Measurements from ENCODE around the gene DNAJB5.

DNAJB5 gene

DNA sequence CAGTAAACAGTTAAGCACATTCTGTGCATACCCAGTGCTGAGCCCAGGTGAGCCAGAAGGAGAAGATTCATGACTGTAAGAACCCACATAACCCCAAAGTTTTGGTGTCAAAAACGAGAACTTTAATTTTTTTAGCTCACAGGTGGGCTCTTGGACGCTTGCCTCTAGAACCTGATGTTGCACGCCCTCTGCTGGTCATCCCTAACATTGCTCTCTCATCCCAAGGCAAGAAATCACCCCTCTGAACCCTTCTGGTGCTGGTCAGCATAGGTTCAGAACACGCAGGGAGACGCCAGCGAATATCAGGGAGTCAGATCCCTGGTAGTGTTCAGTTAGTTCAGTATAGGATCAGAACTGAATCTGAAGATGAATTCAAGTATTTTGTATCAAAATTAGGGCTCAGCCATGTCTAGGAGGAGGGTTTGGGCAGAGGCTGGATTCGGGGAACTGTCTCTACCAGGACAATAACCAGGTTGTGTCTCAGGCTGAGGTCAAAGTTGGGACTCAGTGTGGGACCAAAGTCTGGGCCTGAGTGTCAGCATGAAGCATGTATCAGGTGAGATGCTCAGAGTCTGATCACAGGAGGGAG lies 4.1 kb upstream of the DNAJB5 start:
- DNase-seq: peak; percentile 90

DNA sequence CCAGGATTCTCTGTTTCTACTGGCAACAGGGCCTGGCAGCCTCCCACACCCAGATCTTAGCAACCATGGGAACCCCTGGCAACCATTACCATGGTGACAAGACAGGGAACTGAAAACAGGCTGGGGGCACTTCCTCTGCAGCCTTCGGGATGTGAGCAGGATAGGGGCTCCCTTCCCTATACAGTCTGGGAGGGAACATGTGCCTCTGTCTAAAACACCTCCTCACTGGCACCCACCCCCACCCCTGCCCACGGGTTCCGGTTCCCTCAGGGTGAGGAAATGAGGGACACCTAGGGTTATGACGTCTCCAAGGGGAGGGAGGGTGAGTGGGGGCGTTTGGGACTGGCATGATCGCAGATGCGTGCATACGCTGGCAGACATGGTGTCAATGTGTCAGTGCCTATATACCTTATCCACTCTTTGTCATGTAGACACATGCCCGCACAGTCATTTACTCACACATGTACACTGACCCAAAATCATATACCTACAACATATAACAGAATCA lies 3.0 kb upstream of the DNAJB5 start:
- peak; percentile 80 for DNase-seq

DNA sequence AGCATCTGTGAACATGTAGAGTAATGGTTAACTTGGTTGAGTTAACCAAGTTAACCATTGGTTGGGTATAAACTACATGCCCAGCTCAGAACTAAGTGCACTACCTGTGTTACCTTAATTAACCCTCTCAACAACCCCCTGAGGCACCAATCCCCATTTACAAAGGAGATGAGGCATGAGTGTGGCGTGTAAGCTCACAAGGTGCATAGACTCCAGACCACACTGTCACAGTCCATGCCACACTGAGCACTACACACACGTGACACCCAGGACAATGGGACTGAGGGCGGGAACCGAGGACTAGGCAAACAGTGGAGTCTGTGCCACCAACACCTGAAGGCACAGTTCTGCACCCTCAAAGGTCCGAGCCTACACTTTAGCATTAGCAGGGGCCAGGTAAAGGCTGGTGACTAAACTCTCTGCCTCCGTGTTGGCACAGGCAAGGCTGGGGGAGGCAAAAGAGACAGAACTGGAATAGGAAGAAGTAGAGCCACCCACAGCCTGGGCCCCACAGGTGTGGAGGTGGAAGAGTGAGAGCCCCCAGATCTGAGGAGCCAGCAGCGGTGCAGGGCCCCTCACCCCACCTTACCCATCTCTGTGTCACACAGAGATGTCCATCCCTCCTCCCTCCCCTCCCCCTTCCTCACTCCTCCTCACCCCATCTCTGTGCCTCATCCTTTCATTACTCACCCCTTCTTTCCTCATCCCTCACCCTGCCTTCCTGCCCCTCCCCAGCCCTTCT lies 2.2 kb upstream of the DNAJB5 start:
- no peak for DNase-seq

DNA sequence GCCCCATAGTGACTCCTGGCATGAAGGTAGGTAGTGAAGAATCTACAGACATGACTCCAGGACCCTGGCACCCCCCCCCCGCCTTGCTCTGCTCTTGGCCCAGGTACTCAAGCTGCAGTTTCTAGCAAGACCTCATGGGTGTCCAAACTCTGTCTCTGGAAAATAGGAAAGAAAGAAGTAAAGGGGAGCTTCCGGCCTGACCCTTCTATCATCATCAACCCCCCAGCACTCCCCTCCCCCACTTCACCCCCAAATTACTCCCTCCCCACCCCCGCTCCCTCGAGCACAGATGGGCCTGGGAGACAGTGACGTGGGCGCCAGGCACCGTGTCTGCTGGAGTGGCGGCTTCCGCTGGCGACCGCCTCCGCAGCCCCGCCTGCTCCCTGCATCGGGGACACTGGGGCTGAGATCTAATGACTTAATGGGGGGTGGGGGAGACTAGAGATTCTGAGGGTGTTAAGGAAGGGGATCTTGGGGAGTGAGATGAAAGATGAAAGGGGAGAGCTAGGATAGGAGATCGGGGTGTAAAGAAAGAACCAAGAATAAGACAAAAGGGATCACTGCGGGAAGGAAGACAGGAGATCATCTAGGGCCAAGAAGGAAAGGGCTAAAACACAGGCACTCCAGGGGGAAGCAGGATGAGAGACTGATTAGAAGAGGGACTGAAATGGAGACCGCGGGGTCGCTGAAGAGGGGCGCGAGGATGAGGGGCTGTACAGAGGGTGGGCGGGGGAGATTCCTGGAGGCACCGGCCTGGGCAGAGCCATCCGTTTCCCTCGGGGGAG lies 1.1 kb upstream of the DNAJB5 start:
- DNase-seq: peak; percentile 84

DNA sequence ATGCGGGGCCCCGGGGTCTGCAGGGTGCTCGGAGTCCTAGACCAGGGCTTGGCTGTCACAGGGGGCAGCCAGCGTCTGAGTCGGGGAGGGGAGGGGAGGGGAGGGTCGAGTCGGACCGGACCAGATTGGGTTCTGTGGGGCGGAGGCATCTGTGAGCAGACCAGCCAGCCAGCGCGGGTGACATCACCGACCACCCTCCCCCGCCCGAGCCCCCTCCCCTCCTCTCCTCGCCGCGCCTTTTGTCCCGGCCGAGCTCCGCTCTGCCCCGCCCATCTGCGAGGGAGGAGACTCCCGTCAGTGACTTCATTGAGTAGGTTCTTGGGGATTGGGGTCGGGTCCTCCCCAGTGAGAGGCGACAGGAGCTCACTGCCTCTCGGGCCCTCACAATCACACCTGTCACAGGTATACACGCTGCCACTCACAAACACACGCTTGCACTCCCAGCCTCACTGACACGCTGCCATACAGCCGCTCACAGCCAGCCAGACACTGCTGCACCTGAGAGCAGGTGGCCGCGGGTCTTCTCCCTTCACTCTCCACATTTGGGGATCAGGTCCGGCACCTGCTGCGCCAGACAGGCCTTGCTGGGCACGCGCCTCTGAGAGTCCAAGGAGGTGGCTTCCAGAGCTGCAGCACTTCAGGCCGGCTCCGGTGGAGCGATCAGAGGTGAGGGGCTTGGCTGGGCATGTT lies 546 bp downstream of the DNAJB5 start:
- DNase-seq: peak; percentile 92

DNA sequence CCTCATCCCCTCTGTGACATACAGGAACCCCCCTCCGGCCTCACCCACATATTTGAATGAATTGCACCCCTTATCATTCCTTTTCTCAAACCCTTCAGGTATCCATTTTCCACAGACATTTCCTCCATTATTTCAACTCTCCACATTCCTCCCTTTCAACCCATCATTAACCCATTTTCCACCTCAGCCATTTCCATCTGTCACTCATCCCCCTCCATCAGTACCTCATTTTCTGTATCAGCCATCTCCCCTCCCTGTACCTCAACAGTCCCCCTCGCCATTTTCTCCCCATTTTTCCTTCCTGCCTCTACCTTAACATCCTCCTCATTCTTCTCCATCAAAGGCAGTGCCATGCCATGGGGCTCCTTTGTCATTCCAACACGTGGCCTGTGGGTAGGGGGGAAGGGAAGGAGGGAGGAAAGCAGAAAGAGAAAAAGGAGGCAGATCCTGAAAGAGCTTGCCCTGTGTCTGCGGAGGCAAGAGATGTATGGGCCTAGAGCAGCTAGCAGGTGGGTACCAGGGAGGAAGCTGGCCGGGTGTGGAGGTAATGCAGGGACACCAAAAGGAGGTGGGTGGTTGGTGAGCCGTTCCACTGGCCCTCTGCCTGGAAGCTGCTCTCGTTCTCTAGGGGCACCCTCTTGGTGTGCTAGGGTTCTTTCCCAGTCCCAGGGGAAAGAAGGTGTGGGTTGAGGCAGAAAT lies 1.5 kb downstream of the DNAJB5 start:
- DNase-seq: no peak

DNA sequence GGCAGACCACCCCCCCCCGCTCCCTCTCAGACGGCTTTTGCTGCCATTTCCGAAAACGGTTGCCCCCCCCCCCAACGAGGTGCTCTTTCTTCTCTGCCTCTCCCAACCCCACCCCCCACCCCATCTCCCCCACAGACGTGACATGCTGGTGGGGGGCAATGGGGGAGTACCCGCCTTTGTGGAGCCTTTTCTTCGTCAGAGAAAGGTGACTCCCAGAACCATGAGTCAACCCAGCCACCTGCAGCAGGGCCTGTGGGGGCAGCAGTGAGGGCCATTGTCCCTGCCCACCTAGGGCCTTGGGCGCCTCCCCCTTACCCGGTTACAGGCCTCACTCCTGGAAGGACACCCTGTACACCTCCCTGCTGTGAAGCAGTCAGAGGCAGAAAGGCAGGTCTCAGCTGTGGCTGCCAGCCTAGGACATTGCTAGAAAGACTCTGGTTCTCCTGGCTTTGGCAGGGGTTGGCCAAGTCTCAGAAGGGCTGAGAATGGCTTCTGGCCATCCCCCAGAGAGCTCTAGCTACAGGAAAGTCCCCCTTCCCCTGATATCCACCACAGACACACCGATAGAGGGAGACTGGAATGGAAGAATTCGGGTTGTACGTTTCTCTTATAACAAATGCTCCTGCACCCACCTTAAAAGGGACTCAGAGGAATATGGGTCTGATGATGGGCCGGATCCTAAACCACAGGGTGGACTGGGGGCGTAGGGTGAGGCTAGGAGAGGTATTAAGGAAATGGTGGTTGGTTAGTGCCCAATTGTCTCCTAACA lies 2.2 kb downstream of the DNAJB5 start:
- DNase-seq: no peak

DNA sequence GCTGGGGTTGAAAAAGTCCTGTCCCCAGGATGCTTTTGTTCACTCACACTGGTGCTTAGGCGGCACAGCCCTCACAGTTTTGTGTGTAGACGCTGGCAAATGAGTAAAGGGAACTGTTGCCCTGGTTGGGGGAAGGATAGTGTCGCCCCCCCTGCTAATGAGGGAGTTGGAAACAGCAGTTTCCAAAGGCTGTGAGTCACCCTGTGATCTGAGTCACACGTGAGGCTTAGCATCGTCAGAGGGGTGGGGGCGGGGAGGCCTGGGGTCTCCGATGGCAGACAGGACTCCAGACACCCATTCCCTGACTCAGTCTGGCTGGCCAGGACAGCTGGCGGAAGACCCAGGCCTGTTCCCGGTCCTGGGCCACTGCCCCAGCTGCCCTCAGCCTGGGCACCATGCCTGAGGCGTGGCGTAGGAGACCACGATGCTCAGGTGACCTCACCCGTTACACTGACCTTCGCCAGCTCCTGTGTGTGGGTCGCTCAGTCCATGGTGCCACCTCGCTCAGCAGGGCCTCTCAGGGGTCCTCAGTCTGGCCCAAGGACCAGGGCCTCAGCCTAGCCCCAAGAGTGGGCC lies 2.9 kb downstream of the DNAJB5 start:
- DNase-seq: no peak

DNA sequence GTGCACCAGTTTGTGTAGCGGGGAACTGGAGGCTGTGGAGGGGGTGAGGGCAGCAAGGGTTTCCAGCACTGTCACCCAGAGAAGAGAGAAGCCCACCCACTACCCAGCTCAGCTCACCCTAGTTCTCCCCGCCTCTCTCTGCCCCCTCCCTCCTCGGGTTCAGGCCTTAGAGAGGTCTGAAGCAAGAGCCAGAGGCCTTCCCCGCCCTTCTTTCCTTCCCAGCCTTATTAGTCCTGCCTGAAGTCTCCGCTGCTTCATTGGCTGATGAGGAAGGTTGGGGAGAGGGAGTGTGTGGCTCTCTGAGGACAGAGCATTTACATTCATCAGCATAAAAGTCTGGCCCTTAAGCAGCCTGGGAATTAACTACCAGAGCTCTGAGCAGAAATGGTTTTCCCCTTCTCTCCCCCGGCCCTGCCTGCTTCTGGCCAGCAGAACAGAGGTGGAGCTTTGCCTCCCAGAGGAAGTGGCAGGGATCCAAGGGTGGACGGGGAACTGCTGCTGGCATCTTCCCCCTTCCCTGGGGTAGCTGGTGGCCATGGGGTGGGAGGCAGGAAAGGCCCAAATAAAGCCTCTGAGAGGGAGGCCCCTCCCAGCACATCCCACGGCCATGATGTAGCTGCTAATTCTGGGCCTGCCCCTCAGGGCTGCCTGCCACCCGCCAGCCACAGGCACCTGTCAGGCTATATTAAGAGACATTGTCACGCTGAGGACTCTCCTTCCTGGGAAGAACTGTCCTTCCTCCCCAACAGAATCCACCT lies 4.1 kb downstream of the DNAJB5 start:
- peak; percentile 35 for DNase-seq

DNA sequence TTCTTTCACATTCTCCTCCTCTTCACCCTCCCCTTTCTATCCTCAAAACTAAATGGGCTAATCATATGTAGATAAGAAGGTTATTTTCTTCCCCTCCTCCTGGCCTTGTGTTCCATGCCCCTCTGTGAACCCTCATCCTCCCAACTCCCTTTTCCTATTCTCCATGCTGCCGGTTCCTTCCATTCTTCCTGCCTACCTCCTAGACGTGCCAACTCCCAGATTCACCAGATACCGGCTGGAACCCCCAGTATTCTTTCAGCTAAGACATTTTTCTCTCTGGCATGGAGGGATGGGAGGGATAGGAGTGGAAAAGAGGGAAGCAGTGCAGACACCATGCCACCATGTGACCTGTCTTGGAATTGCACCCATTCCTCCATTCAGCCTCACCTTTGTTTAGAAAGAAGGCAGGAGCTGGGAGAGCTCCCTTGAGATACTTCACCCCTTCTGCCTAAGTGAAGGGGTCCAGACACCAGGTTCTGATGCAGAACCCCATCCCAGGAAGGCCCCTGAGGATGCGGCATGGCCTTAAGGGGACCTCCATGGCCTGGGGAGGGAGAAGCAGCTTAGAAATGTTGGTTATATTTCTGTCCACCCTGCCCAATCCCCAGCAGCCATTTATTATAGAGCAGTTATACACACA lies 4.8 kb downstream of the DNAJB5 start:
- DNase-seq: peak; percentile 84

DNA sequence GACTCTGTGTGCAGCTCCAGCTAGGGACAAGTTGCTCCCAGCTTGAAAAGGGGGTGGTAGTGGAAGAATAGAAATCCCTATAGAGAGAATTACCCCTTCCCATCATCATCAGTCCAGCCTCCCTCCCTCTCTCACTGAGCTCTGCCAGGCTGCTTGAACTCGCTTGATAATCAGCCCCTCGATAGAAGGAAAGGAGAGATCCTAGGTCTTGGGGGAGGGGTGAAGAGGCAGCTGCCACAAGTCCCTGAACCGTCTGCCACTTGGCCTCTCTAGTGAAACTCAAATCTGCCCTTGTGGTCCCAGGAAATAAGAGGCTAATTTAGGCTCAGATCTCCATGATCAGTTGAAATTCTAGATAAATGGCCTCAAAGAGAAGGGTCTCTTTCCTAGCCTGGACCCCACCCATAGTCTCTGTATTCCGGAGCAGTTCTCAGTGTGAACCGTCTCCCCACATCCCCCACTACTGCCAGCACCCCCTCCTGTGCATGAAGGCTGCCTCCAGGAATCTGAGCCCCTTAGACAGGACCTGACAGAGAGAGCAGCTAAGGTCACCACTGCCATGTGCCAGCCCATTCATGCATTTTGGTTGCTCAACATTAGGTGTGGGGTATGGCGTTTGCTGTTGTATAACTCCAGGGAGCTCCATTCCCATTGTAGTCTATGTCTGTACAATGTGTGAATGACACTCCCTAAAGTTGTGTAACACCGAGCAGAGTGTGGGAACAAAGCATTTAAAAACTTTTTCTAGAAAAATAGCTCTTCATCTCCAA lies 5.5 kb downstream of the DNAJB5 start:
- no peak for DNase-seq

DNA sequence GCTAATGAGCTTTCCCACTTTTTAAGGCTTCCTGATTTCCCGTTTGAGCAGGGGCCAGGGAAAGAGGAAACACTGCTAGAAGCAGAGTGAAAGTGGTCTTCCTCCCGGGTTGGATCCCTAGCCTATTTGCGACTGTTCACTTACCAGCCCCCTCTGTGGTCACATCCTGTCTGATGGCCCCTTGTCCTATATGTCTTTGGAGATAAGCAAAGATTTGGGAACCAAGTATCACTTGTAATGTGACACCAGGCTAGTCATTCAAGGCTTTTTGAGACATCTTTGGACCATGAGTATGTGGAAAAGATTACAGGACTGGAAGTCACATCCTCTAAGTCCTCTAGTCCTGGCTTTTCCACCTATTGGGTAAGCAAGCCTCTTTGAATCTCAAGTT lies 6.1 kb downstream of the DNAJB5 start:
- no peak for DNase-seq

DNA sequence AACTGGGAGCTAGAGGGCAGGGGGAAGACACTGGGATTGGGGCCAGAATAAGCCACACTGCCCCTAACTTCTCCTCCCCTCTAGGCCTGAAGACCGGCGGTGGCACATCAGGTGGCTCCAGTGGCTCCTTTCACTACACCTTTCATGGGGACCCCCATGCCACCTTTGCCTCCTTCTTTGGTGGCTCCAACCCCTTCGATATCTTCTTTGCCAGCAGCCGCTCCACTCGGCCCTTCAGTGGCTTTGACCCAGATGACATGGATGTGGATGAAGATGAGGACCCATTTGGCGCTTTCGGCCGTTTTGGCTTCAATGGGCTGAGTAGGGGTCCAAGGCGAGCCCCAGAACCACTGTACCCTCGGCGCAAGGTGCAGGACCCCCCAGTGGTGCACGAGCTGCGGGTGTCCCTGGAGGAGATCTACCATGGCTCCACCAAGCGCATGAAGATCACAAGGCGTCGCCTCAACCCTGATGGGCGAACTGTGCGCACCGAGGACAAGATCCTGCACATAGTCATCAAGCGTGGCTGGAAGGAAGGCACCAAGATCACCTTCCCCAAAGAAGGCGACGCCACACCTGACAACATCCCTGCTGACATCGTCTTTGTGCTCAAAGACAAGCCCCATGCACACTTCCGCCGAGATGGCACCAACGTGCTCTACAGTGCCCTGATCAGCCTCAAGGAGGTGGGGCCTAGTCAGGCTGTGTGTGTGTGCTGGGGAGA lies 6.8 kb downstream of the DNAJB5 start:
- no peak for DNase-seq

DNA sequence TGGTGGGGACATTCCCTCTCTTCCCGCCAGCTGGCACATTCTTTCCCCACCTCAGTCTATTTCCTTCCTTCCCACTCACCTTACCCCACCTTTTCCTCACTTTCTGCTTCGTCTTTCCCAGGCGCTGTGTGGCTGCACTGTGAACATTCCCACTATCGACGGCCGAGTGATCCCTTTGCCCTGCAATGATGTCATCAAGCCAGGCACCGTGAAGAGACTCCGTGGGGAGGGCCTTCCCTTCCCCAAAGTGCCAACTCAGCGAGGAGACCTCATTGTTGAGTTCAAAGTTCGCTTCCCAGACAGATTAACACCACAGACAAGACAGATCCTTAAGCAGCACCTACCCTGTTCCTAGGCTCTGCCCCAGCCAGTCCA lies 7.3 kb downstream of the DNAJB5 start:
- DNase-seq: no peak

DNA sequence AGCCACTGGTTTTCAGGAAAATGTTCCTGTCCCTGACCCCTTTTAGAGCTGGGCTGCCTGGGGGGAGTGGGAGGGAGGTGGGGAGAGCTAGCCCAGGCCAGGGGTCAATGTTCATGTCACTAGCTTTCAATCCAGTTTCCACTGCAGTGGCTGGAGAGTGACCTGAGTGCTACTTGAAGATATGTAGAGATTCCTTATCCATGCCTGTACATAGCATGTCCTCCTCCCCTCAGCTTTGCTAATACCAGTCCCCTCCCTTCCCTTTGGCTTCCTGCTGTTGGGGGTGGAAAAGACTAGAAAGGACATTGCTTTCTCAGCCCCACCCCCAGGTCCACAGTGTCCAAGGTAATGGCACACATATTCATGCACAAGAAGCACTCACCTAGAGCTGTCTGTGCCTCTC lies 7.8 kb downstream of the DNAJB5 start:
- no peak for DNase-seq

DNA sequence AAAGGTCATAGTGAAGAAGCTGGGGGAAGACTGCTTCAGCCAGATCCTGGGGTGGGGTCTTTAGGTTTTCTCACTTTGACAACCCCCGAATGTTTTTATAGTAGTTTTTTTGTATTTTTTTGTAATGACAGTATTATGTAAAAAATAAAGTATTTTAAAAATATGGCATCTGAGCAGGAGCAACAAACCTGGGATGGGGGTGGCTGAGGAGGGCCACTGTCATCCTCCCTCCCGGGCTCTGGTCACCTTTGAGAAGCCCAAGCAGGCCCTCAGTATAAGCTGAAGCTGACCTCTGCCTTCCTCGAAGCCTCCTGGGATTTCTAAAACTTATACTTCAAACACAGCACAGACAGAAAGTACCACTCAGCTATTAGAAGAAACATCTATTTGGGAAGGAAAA lies 8.7 kb downstream of the DNAJB5 start:
- DNase-seq: no peak

DNA sequence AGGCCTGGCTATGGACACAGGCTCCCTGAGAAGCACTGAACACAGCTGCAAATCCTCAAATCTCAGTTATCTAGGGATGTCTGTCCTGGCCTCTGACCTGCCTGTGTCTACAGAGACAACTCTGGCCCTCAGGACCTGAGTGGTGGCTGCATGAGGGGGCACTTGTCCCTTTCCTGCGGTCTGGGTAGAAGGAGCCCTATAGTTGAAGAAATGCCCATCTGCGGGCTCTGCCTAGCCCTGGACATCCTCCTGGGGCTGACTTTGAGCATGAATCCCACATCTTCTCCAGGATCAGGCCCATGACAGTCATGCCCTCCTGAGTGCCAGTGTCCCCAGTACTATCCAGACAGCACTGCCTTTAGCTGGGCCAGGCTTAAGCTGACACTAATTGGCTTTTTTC lies 10.0 kb downstream of the DNAJB5 start:
- no peak for DNase-seq

DNA sequence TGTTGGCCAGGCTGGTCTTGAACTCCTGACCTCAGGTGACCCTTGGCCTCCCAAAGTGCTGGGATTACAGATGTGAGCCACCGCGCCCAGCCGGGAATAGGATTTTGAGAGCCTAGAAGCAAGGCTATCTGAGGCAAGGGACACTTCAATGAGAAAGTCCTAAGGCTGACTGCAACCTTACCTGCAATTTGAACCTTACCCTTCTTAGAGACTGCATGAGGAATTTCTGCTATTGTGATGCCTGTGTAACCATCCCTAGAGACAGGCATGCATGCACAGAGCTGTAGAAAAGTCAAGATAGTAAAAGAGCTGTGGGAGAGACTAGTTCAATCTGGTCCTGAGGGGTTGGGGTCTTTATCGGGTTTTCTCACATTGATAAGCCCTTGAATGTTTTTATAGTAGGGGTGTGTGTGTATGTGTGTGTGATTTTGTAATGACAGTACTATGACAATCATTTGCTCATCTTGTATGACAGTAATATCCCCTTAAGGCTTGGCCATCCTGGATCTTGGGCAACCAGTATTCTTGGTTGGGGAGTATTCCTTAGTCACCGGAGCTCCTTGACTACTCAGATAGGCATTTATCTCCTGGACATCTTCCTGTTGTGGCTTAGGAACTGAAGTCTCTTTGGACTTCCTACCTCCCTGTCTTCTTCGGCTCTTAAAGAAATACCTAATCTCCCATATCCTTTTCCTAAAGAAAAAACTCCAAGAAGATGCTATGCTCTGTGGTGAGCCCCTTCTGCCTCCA lies 11.2 kb downstream of the DNAJB5 start:
- DNase-seq: no peak

All from eye (tissue), 1 donor.